ENCODE measurements around the gene MYO9B.
A peak's percentile ranks its signal among the peaks of the same experiment; 100 is the strongest.

The MYO9B gene

DNA sequence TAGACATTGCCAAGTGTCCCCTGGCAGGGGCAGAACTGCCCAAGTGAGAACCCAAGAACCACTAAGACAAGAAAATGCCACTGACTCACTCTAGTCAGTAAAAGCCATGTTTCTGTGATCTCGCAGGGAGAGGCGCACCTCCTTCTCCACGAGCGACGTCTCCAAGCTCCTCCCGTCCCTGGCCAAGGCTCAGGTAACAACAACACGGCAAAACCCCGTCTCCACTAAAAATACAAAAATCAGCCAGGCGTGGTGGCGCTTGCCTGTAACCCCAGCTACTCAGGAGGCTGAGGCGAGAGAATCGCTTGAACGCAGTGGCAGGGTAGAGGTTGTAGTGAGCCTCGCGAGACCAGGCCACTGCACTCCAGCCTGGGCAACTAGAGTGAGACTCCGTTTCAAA lies 122.1 kb downstream of the MYO9B start:
- in situ Hi-C loops (cut with MboI; ENCODE audit: low pct_unique_long_range_greater_than_20kb, low sequenced_read_pairs, unreplicated experiment), result no loop called here
- no peak for TF ChIP-seq CTCF (IDR thresholded peaks at IDR 0.05; ENCODE audit: extremely low read depth, insufficient read depth, missing control alignments)
- no peak for DNase-seq (ENCODE audit: low spot score)

GRCh38 chr19:17200408-17201079 lies 125.0 kb downstream of the MYO9B start:
- in situ Hi-C loops (cut with MboI; ENCODE audit: low pct_unique_long_range_greater_than_20kb, low sequenced_read_pairs, unreplicated experiment), result no loop called here
- no peak for DNase-seq (ENCODE audit: low spot score)
- no peak for TF ChIP-seq CTCF (IDR thresholded peaks at IDR 0.05; ENCODE audit: extremely low read depth, insufficient read depth, missing control alignments)

DNA sequence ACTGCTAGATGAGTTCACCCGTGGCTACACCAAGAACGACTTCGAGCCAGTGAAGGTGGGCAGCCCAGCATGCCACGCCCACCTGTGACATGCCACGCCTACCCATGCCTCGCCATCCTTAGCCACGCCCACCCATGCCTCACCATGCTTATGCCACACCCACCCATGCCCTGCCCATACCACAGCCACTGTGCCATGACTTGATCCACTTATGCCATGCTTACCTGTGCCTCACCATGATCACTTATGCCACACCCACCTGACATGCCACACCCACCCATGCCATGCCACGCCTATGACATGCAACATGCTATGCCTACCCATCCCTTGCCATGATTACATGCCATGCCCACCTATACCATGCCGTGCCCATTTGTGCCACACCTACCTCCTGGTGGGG lies 126.7 kb downstream of the MYO9B start:
- no peak for DNase-seq (ENCODE audit: low spot score)
- TF ChIP-seq CTCF (IDR thresholded peaks at IDR 0.05; ENCODE audit: extremely low read depth, insufficient read depth, missing control alignments), result no peak
- in situ Hi-C loops (cut with MboI; ENCODE audit: low pct_unique_long_range_greater_than_20kb, low sequenced_read_pairs, unreplicated experiment), result no loop called here

DNA sequence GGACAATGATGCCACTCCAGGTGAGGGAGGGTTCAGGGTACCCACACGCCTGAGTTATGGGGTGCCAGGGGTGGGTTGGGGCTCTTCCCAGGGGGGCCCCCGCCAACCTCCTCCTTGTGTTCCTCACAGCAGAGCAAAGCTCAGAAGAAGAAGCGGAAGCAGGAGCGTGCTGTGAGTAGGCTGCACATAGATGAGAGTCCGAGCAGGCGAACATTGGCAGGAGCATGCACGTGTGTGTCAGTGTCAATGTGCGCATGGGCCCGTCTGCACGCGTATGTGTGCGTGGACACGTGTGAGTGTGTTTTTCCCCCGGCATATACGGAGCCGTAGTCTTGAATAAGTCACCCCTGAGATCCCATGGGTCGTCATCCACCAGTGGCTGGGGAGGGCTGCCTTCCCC lies 127.1 kb downstream of the MYO9B start:
- in situ Hi-C loops (cut with MboI; ENCODE audit: low pct_unique_long_range_greater_than_20kb, low sequenced_read_pairs, unreplicated experiment), result no loop called here
- no peak for DNase-seq (ENCODE audit: low spot score)
- no peak for TF ChIP-seq CTCF (IDR thresholded peaks at IDR 0.05; ENCODE audit: extremely low read depth, insufficient read depth, missing control alignments)

GRCh38 chr19:17205237-17206140 lies 129.9 kb downstream of the MYO9B start:
- TF ChIP-seq CTCF (IDR thresholded peaks at IDR 0.05; ENCODE audit: extremely low read depth, insufficient read depth, missing control alignments), result peak; percentile 74
- in situ Hi-C loops (cut with MboI; ENCODE audit: low pct_unique_long_range_greater_than_20kb, low sequenced_read_pairs, unreplicated experiment), result no loop called here
- peak; percentile 67 for DNase-seq (ENCODE audit: low spot score)

GRCh38 chr19:17206736-17207581 lies 131.4 kb downstream of the MYO9B start:
- DNase-seq (ENCODE audit: low spot score), result no peak
- in situ Hi-C loops (cut with MboI; ENCODE audit: low pct_unique_long_range_greater_than_20kb, low sequenced_read_pairs, unreplicated experiment), result no loop called here
- no peak for TF ChIP-seq CTCF (IDR thresholded peaks at IDR 0.05; ENCODE audit: extremely low read depth, insufficient read depth, missing control alignments)
